ENCODE measurements around the gene EPC2.

EPC2 gene

GRCh38 chr2:148796735-148797512, 152.4 kb downstream of the EPC2 start:
- Histone ChIP-seq H3K27me3 (ENCODE audit: low read depth) (no peaks in the 10 kb centered on the region), H3K4me1 (no peaks in the 10 kb centered on the region), H3K9me3 (no peaks in the 10 kb centered on the region), H3K4me3 (no peak overlapping the region), H3K36me3 (replicated peaks) (no peaks in the 10 kb centered on the region)
- in situ Hi-C loops (cut with MboI; ENCODE audit: low sequenced_read_pairs), result no loop called here
- no peak for DNase-seq (ENCODE audit: low spot score in 2 of 2)

- no peak overlapping the region for H3K4me3 ChIP-seq
- no peaks in the 10 kb centered on the region for H3K4me1 ChIP-seq
- no peaks in the 10 kb centered on the region for H3K27me3 ChIP-seq (ENCODE audit: low read depth)
- no peaks in the 10 kb centered on the region for H3K36me3 ChIP-seq (replicated peaks)
- in situ Hi-C loops (cut with MboI; ENCODE audit: low sequenced_read_pairs), result no loop called here
- H3K9me3 ChIP-seq, result no peaks in the 10 kb centered on the region
- no peak for DNase-seq (ENCODE audit: low spot score in 2 of 2)
Measured at GRCh38 chr2:148802448-148803220, 158.1 kb downstream of the EPC2 start.

DNA sequence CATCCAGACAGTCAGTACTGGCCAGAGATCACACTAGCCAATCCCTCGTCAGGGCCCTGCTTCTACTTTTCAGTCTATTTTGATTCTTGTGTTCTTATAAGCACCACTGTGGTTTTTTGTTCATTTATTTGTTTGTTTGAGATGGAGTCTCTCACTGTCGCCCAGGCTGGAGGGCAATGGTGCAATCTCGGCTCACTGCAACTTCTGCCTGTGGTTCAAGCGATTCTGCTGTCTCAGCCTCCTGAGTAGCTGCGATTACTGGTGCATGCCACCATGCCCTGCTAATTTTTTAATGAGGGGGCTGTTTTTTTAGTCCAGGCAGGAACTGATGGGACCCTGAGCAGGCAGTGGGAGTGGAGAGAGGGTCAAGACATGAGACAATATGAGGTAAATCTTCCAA, 165.5 kb downstream of the EPC2 start:
- Histone ChIP-seq H3K4me3 (no peak overlapping the region), H3K9me3 (no peaks in the 10 kb centered on the region), H3K4me1 (no peaks in the 10 kb centered on the region), H3K27me3 (ENCODE audit: low read depth) (no peaks in the 10 kb centered on the region), H3K36me3 (replicated peaks) (no peaks in the 10 kb centered on the region)
- in situ Hi-C loops (cut with MboI; ENCODE audit: low sequenced_read_pairs), result no loop called here
- DNase-seq (ENCODE audit: low spot score in 2 of 2), result no peak

DNA sequence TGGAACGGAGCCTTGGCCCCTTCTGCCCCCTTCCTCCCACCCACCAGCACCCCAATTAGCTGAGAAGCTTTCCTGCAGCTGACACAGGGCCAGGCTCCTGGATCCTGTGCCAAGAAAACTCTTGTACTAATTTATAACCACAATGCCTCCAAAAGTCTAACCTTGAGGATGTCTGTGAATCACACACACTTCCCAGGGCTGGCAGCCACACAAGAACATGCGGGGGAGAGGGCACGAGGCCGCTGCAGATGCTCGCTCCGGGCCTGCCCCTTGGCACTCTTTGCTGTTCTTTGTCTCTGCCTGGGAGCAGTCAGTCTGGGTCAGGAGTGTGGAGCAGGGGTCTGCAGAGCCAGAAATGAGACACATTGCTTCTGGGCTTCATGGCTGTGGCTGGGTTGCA, 167.8 kb downstream of the EPC2 start:
- no peaks in the 10 kb centered on the region for H3K9me3 ChIP-seq
- no peak for DNase-seq (ENCODE audit: low spot score in 2 of 2)
- H3K4me1 ChIP-seq, result no peaks in the 10 kb centered on the region
- in situ Hi-C loops (cut with MboI; ENCODE audit: low sequenced_read_pairs), result no loop called here
- no peaks in the 10 kb centered on the region for H3K27me3 ChIP-seq (ENCODE audit: low read depth)
- no peaks in the 10 kb centered on the region for H3K36me3 ChIP-seq (replicated peaks)
- no peak overlapping the region for H3K4me3 ChIP-seq

- peak in 1 of 2 experiments; percentile 22 for DNase-seq (ENCODE audit: low spot score in 2 of 2)
- Histone ChIP-seq H3K36me3 (replicated peaks) (no peaks in the 10 kb centered on the region), H3K4me3 (no peak overlapping the region), H3K27me3 (ENCODE audit: low read depth) (peaks cover 4% of the 10 kb centered on the region; the same call in 1 of the 2 replicates), H3K9me3 (0 out of 2 replicates have a peak, but pooled peaks cover 3% of the 10 kb centered on the region), H3K4me1 (no peaks in the 10 kb centered on the region)
- in situ Hi-C loops (cut with MboI; ENCODE audit: low sequenced_read_pairs), result no loop called here
Measured at GRCh38 chr2:148813603-148814065, 169.1 kb downstream of the EPC2 start.

GRCh38 chr2:148814143-148814859, 169.8 kb downstream of the EPC2 start:
- H3K36me3 ChIP-seq (replicated peaks), result no peaks in the 10 kb centered on the region
- DNase-seq (ENCODE audit: low spot score in 2 of 2), result no peak
- in situ Hi-C loops (cut with MboI; ENCODE audit: low sequenced_read_pairs), result no loop called here
- H3K27me3 ChIP-seq (ENCODE audit: low read depth), result peaks cover 4% of the 10 kb centered on the region; the same call in 1 of the 2 replicates
- H3K4me3 ChIP-seq, result no peak overlapping the region
- no peaks in the 10 kb centered on the region for H3K4me1 ChIP-seq
- H3K9me3 ChIP-seq, result 0 out of 2 replicates have a peak, but pooled peaks cover 3% of the 10 kb centered on the region

DNA sequence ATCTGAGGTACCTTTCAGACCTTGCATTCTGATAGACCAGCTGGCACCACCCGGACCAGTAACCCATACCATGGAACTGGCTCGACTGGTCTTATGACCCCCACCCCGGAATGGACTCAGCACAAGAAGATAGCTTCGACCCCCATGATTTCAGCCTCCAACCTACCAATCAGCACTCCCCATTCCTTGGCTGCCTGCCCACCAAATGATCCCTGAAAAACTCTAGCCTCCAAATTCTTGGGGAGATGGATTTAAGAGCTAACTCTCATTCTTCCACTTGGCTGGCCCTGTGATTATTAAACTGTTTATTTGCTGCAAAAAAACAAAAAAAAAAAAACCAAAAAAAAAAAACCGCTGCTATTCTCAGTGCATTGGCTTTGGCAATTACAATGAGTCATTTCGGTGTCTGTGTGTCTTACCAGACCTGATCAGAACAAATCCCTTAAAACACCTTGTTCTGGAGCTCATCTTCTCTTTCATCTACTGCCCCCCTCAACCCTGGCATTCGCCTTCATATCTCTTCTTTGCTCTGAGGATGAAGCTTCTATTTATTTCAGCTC, 170.4 kb downstream of the EPC2 start:
- H3K9me3 ChIP-seq, result 0 out of 2 replicates have a peak, but pooled peaks cover 3% of the 10 kb centered on the region
- in situ Hi-C loops (cut with MboI; ENCODE audit: low sequenced_read_pairs), result no loop called here
- DNase-seq (ENCODE audit: low spot score in 2 of 2), result no peak
- H3K27me3 ChIP-seq (ENCODE audit: low read depth), result peaks cover 4% of the 10 kb centered on the region; the same call in 1 of the 2 replicates
- H3K4me1 ChIP-seq, result no peaks in the 10 kb centered on the region
- H3K4me3 ChIP-seq, result no peak overlapping the region
- no peaks in the 10 kb centered on the region for H3K36me3 ChIP-seq (replicated peaks)

DNA sequence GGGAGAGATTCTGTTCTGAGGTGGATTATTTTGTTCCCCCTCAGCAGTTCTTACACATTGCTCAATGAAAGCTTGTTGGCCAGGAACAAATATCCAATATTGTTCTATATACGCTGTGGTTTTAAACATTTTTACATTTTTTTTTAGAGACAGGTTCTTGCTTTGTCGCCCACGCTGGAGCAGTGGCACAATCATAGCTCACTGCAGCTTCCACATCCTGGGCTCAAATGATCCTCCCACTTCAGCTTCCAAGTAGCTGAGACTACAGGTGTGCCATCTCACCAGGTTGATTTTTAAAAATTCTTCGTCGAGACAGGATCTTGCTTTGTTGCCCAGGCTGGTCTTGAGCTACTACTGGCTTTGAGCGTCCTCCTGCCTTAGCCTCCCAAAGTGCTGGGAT, 171.6 kb downstream of the EPC2 start:
- peaks cover 4% of the 10 kb centered on the region; the same call in 1 of the 2 replicates for H3K27me3 ChIP-seq (ENCODE audit: low read depth)
- no peaks in the 10 kb centered on the region for H3K36me3 ChIP-seq (replicated peaks)
- 0 out of 2 replicates have a peak, but pooled peaks cover 3% of the 10 kb centered on the region for H3K9me3 ChIP-seq
- DNase-seq (ENCODE audit: low spot score in 2 of 2), result no peak
- no peak overlapping the region for H3K4me3 ChIP-seq
- in situ Hi-C loops (cut with MboI; ENCODE audit: low sequenced_read_pairs), result no loop called here
- no peaks in the 10 kb centered on the region for H3K4me1 ChIP-seq

DNA sequence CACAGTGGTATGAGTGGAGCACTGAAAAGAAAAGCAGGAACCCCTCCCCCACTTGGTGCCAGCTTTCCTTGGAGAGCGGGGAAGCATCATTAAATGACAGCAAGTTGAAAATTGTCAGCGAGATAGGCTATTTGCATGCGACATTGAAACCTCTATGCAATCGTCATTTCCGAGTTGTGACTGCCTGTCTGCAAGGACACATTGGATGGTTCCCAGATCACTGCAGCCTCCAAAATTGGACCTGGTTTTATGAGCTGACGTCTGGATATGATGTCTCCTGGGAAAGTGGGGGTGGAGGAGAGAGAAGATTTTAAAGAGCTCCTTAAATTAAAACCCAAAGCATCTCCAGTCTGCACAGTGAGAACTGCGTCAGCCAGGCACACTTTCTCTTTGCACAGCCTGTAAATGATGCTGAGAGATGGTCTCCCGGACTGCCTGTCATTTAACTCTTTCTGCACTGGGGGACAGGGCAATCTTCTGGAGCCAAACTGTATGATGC, 172.7 kb downstream of the EPC2 start:
- in situ Hi-C loops (cut with MboI; ENCODE audit: low sequenced_read_pairs), result no loop called here
- H3K36me3 ChIP-seq (replicated peaks), result no peaks in the 10 kb centered on the region
- 0 out of 2 replicates have a peak, but pooled peaks cover 3% of the 10 kb centered on the region for H3K9me3 ChIP-seq
- no peaks in the 10 kb centered on the region for H3K4me1 ChIP-seq
- H3K27me3 ChIP-seq (ENCODE audit: low read depth), result peaks cover 4% of the 10 kb centered on the region; the same call in 1 of the 2 replicates
- H3K4me3 ChIP-seq, result no peak overlapping the region
- no peak for DNase-seq (ENCODE audit: low spot score in 2 of 2)

DNA sequence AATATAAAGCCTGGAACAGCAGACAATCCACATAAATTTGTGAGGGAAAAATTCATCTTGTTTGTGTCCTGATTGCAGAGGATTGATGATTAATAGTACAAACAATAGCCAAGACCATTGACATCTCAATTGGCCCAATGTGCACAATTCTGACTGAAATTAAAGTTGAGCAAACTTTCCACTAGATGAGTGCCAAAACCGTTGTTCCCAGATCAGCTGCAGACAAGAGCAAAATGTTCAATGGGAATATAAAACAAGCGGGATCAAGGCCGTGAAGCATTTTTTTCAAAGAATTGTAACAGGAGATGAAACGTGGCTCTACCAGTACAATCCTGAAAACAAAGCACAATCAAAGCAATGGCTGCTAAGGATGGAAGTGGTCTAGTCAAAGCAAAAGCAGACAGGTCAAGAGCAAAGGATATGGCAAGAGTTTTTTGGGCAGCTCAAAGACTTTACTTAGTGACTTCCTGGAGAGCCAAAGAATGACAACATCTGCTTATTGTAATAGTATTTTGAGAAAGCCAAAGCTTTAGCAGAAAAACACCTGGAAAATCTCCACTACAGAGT, 174.6 kb downstream of the EPC2 start:
- Histone ChIP-seq H3K4me1 (no peaks in the 10 kb centered on the region), H3K4me3 (no peak overlapping the region), H3K27me3 (ENCODE audit: low read depth) (peaks cover 4% of the 10 kb centered on the region; the same call in 1 of the 2 replicates), H3K36me3 (replicated peaks) (no peaks in the 10 kb centered on the region), H3K9me3 (0 out of 2 replicates have a peak, but pooled peaks cover 3% of the 10 kb centered on the region)
- in situ Hi-C loops (cut with MboI; ENCODE audit: low sequenced_read_pairs), result no loop called here
- DNase-seq (ENCODE audit: low spot score in 2 of 2), result no peak

- H3K4me3 ChIP-seq, result no peak overlapping the region
- in situ Hi-C loops (cut with MboI; ENCODE audit: low sequenced_read_pairs), result no loop called here
- DNase-seq (ENCODE audit: low spot score in 2 of 2), result no peak
- no peaks in the 10 kb centered on the region for H3K4me1 ChIP-seq
- peaks cover 4% of the 10 kb centered on the region; the same call in 1 of the 2 replicates for H3K27me3 ChIP-seq (ENCODE audit: low read depth)
- H3K36me3 ChIP-seq (replicated peaks), result no peaks in the 10 kb centered on the region
- no peaks in the 10 kb centered on the region for H3K9me3 ChIP-seq
Measured at GRCh38 chr2:148824190-148824589, 179.6 kb downstream of the EPC2 start.

DNA sequence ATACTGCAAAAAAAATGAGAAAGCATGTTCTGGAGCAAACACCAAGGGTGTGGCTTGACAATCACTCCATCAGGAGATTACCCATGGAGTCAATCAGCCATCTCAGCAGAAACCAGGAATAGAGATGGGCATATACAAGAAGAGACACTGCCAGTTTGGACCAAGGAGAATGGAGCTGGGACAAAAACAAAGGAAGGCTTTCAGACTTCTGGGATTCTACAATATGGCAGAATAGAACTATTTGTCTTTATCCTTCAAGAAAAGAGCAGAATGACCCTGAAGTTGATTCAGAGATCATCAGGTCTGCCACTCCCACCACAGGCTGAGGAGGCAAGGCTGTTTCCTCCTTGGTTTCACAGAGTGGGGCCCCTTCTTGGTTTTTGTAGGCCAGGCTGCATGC, 182.2 kb downstream of the EPC2 start:
- H3K36me3 ChIP-seq (replicated peaks), result no peaks in the 10 kb centered on the region
- in situ Hi-C loops (cut with MboI; ENCODE audit: low sequenced_read_pairs), result no loop called here
- no peak overlapping the region for H3K4me3 ChIP-seq

GRCh38 chr2:148828941-148829340, 184.4 kb downstream of the EPC2 start:
- no peak for DNase-seq (ENCODE audit: low spot score in 2 of 2)
- Histone ChIP-seq H3K4me1 (no peaks in the 10 kb centered on the region), H3K27me3 (ENCODE audit: low read depth) (peaks cover 5% of the 10 kb centered on the region; the same call in 1 of the 2 replicates), H3K36me3 (replicated peaks) (no peaks in the 10 kb centered on the region), H3K4me3 (no peak overlapping the region), H3K9me3 (no peaks in the 10 kb centered on the region)
- in situ Hi-C loops (cut with MboI; ENCODE audit: low sequenced_read_pairs), result no loop called here

More for the DNA sequence above, 182.2 kb downstream of the EPC2 start:
- H3K4me1 ChIP-seq, result no peaks in the 10 kb centered on the region
- DNase-seq (ENCODE audit: low spot score in 2 of 2), result no peak
- H3K27me3 ChIP-seq (ENCODE audit: low read depth), result peaks cover 5% of the 10 kb centered on the region; the same call in 1 of the 2 replicates
- no peaks in the 10 kb centered on the region for H3K9me3 ChIP-seq
